HCT116 (cell line): Measurements from ENCODE around the gene TTC12. TPM values are rescaled to one million over a fixed set of nuclear protein-coding genes. Genes with fewer than 3 reads are reported as not detected.

Experiments used
- ATAC-seq: fragments of 200-7000 bp; cut with Tn5 transposase; 2 replicates; pipeline ENCODE4 v1.9.1; 2020; ENCODE audit warnings: mild to moderate bottlenecking, moderate library complexity
- BruUV-seq: library from RNA; stranded (reverse); fragments of 400-500 nt; replicated peaks from 2 replicates; lab custom pipeline; 2021; lab: Mats Ljungman, UMichigan
- CTCF ChIA-PET: fragments of 300-600 bp; sonication (Branson Sonifier 250); formaldehyde crosslinking; loops from one replicate; lab custom pipeline; 2021; ENCODE audit warnings: antibody characterized with exemption; lab: Charles Lee
- POLR2A ChIA-PET: fragments of 300-600, 350-600 bp; sonication (Branson Sonifier 250); formaldehyde crosslinking; loops from one replicate; lab custom pipeline; 2021; ENCODE audit warnings: antibody characterized with exemption; lab: Charles Lee
- RAD21 ChIA-PET, 2 experiments: fragments of 300-600 bp; sonication (Branson Sonifier 250); formaldehyde crosslinking; loops; one replicate each; lab custom pipeline; 2023; ENCODE audit warnings: low total read pairs in 2 of 2; ENCODE audit not compliant: uncharacterized antibody in 2 of 2, unreplicated experiment in 2 of 2, low non-redundant PET in 1 of 2; lab: Charles Lee
- DNase-seq: peaks from one replicate; pipeline ENCODE4 v3.0.0-alpha.2; 2010; ENCODE audit warnings: low read depth, low spot score
- H2AFZ ChIP-seq: fragments of 200-600 bp; shearing (Covaris generic), sonication (generic); 2 replicates; pipeline ENCODE4 v1.6.1; 2017; ENCODE audit warnings: low read depth, mixed run types, mixed read lengths, antibody characterized with exemption, low read length; ENCODE audit not compliant: poor library complexity, severe bottlenecking
- H3K27ac ChIP-seq: 2 replicates; pipeline ENCODE4 v1.5.1; 2012; ENCODE audit warnings: low read depth, low read length
- H3K27me3 ChIP-seq: fragments of 200-600 bp; sonication (generic); 2 replicates; pipeline ENCODE4 v1.6.1; 2016; ENCODE audit warnings: mixed run types, low read length, mixed read lengths; ENCODE audit not compliant: insufficient read depth
- H3K36me3 ChIP-seq, 2 experiments: fragments of 200-500 bp in 1 of 2; fragments of 200-600 bp in 1 of 2; sonication (Bioruptor generic) in 1 of 2; sonication (generic) in 1 of 2; 2 replicates each; pipeline versions ENCODE4 v1.5.1 to v1.6.1; 2014 to 2016; ENCODE audit warnings: low read length in 2 of 2, inconsistent platforms in 1 of 2, mixed read lengths in 1 of 2, mixed run types in 1 of 2; ENCODE audit not compliant: insufficient read depth in 2 of 2, control insufficient read depth in 1 of 2
- H3K4me1 ChIP-seq, 2 experiments: fragments of 200-600 bp in 1 of 2; sonication (generic) in 1 of 2; 2 replicates each; pipeline versions ENCODE4 v1.5.1 to v1.6.1; 2012 to 2017; ENCODE audit warnings: low read length in 2 of 2, inconsistent platforms in 1 of 2, mild to moderate bottlenecking in 1 of 2, mixed read lengths in 1 of 2, mixed run types in 1 of 2, moderate library complexity in 1 of 2; ENCODE audit not compliant: insufficient read depth in 2 of 2, control insufficient read depth in 1 of 2
- H3K4me2 ChIP-seq: fragments of 200-600 bp; sonication (generic); 2 replicates; pipeline ENCODE4 v1.6.1; 2017; ENCODE audit warnings: mixed run types, low read length, mixed read lengths
- H3K4me3 ChIP-seq, 2 experiments: fragments of 200-600 bp in 1 of 2; sonication (generic) in 1 of 2; replicated peaks in 1 of 2; 2 replicates each; pipeline ENCODE4 v1.5.1; 2011 to 2016; ENCODE audit warnings: low read length in 2 of 2, control low read depth in 1 of 2, low read depth in 1 of 2, mild to moderate bottlenecking in 1 of 2, mixed read lengths in 1 of 2, mixed run types in 1 of 2
- H3K79me2 ChIP-seq: fragments of 200-600 bp; sonication (generic); 2 replicates; pipeline ENCODE4 v1.6.1; 2017; ENCODE audit warnings: mild to moderate bottlenecking, mixed run types, low read length, moderate library complexity, mixed read lengths; ENCODE audit not compliant: insufficient read depth
- H3K9ac ChIP-seq: fragments of 200-600 bp; sonication (generic); 2 replicates; pipeline ENCODE4 v1.6.1; 2016; ENCODE audit warnings: low read length, mixed read lengths
- H3K9me2 ChIP-seq: fragments of 200-600 bp; sonication (generic), shearing (Covaris generic); 2 replicates; pipeline ENCODE4 v1.6.1; 2017; ENCODE audit warnings: mixed run types, mild to moderate bottlenecking, moderate library complexity; ENCODE audit not compliant: insufficient read depth
- H3K9me3 ChIP-seq, 2 experiments: fragments of 200-500 bp in 1 of 2; fragments of 200-600 bp in 1 of 2; sonication (Bioruptor generic) in 1 of 2; sonication (generic) in 1 of 2; 2 replicates each; pipeline ENCODE4 v1.6.1; 2014 to 2017; ENCODE audit warnings: low read length in 2 of 2, mixed read lengths in 2 of 2, inconsistent platforms in 1 of 2, low read depth in 1 of 2, mild to moderate bottlenecking in 1 of 2, mixed run types in 1 of 2, moderate library complexity in 1 of 2; ENCODE audit not compliant: control insufficient read depth in 1 of 2, insufficient read depth in 1 of 2
- H4K20me1 ChIP-seq: fragments of 200-600 bp; sonication (generic), shearing (Covaris generic); 2 replicates; pipeline ENCODE4 v1.6.1; 2017; ENCODE audit warnings: mixed run types, mild to moderate bottlenecking, moderate library complexity; ENCODE audit not compliant: insufficient read depth
- ELF1 ChIP-seq: IDR thresholded peaks from 2 replicates; pipeline ENCODE4 v1.6.1; 2012; ENCODE audit warnings: low read depth, borderline replicate concordance
- EZH2 ChIP-seq: fragments of 200-600 bp; sonication (generic); IDR thresholded peaks from 2 replicates; pipeline ENCODE4 v1.6.1; 2017; ENCODE audit warnings: antibody characterized with exemption, mixed run types
- FOSL1 ChIP-seq: IDR thresholded peaks from 2 replicates; pipeline ENCODE4 v1.6.1; 2012; ENCODE audit warnings: low read depth
- MAX ChIP-seq: IDR thresholded peaks from 2 replicates; pipeline ENCODE4 v1.6.1; 2012
- SIN3A ChIP-seq: IDR thresholded peaks from 2 replicates; pipeline ENCODE4 v1.6.1; 2012; ENCODE audit warnings: low read depth
- YY1 ChIP-seq: IDR thresholded peaks from 2 replicates; pipeline ENCODE4 v1.6.1; 2011; ENCODE audit warnings: low read length, low read depth, moderate library complexity, mild to moderate bottlenecking; ENCODE audit not compliant: insufficient replicate concordance; ENCODE audit errors: extremely low read depth
- intact Hi-C: fragments of 100-400 bp; cut with micrococcal nuclease; formaldehyde crosslinking; loops from 2 replicates; pipeline ENCODE4 v1.10.0; 2022
- total RNA-seq: library from RNA; stranded (reverse); gene quantifications from one replicate; pipeline ENCODE4 v1.2.1, GENCODE V29; 2021; ENCODE audit not compliant: unreplicated experiment

Gene TTC12
- total RNA-seq, 1 experiment from 2014 or later = 12.6 TPM

- no peaks in the 10 kb centered on the region for H3K9me2 ChIP-seq
- H3K27ac ChIP-seq = no peak overlapping the region
- H3K36me3 ChIP-seq = no peaks in the 10 kb centered on the region
- H4K20me1 ChIP-seq = no peaks in the 10 kb centered on the region
- peaks cover 1% of the 10 kb centered on the region; the same call in 1 of the 2 replicates for H3K27me3 ChIP-seq
- DNase-seq (no peak), ATAC-seq (no peak)
- ChIA-PET RAD21 (no interaction called here), POLR2A (no interaction called here), CTCF (interaction anchor here (1.0 to 2.3 kb wide), 5 partner anchors 8 to 417 kb away, joined by 3 to 7 read pairs (median 4); no protein-coding TSS in a partner anchor)
- H2AFZ ChIP-seq = peak overlapping the region; percentile 75
- peak overlapping the region in 1 of 2 experiments; percentile 82; a peak in 2 of 4 replicates for H3K4me3 ChIP-seq
- H3K79me2 ChIP-seq = no peaks in the 10 kb centered on the region
- H3K4me2 ChIP-seq = peak overlapping the region; percentile 89
- H3K9ac ChIP-seq = no peak overlapping the region; the same call in 1 of the 2 replicates
- no TSS peak for BruUV-seq
- peaks cover 8 to 15% of the 10 kb centered on the region in 2 experiments; a peak in 3 of 4 replicates for H3K4me1 ChIP-seq
- intact Hi-C loops = loop anchor here (10.0 kb wide), 1 partner anchor 561 kb away; the partner anchor contains the start of gene USP28
- no peaks in the 10 kb centered on the region for H3K9me3 ChIP-seq
- TF ChIP-seq MAX = no peak
- TF ChIP-seq FOSL1 = no peak
- TF ChIP-seq EZH2 = no peak
- no peak for TF ChIP-seq ELF1
- no peak for TF ChIP-seq YY1
Measured at GRCh38 chr11:113313601-113314000, 782 bp upstream of the TTC12 start.

- ChIA-PET POLR2A (no interaction called here), CTCF (interaction anchor here (1.0 to 2.3 kb wide), 5 partner anchors 9 to 416 kb away, joined by 4 to 7 read pairs (median 4); no protein-coding TSS in a partner anchor), RAD21 (no interaction called here)
- H3K4me1 ChIP-seq = peaks cover 8 to 15% of the 10 kb centered on the region in 2 experiments; a peak in 3 of 4 replicates
- no peaks in the 10 kb centered on the region for H4K20me1 ChIP-seq
- no peaks in the 10 kb centered on the region for H3K79me2 ChIP-seq
- intact Hi-C loops = loop anchor here (10.0 kb wide), 1 partner anchor 561 kb away; the partner anchor contains the start of gene USP28
- H3K9me2 ChIP-seq = no peaks in the 10 kb centered on the region
- H3K27ac ChIP-seq = no peak overlapping the region
- H3K9me3 ChIP-seq = no peaks in the 10 kb centered on the region
- peak overlapping the region; percentile 24 to 82 for H3K4me3 ChIP-seq
- no peak for ATAC-seq
- peak overlapping the region; percentile 75 for H2AFZ ChIP-seq
- no TSS peak for BruUV-seq
- no peak for DNase-seq
- H3K4me2 ChIP-seq = peak overlapping the region; percentile 89
- TF ChIP-seq EZH2 (no peak), SIN3A (0 out of 2 replicates have a peak, but pooled peaks have one; percentile 18)
- H3K9ac ChIP-seq = peak overlapping the region; percentile 78
- H3K36me3 ChIP-seq = no peaks in the 10 kb centered on the region
- no peaks in the 10 kb centered on the region for H3K27me3 ChIP-seq
Measured at GRCh38 chr11:113314065-113314388, 356 bp upstream of the TTC12 start.
